Small intestine (tissue), 7 donors: ENCODE data around the gene EGFLAM. TPM values are rescaled to one million over a fixed set of nuclear protein-coding genes. Genes with fewer than 3 reads are reported as not detected.

Source experiments
- DNase-seq, 2 donors: peaks; one replicate each; pipeline versions ENCODE4 v3.0.0 to v3.0.0-alpha.2; 2013
- FAIRE-seq: peaks from 2 replicates; lab custom pipeline; 2012; peaks lifted over from hg19 to GRCh38; lab: Jason Lieb, UNC
- H3K27ac ChIP-seq, 3 donors: one replicate each; pipeline ENCODE4 v1.5.1; 2013; ENCODE audit warnings: low read length in 2 of 3, mild to moderate bottlenecking in 2 of 3, control low read depth in 1 of 3, inconsistent platforms in 1 of 3, low read depth in 1 of 3, moderate library complexity in 1 of 3
- H3K27me3 ChIP-seq, 3 donors: one replicate each; pipeline ENCODE4 v1.6.1; 2013; ENCODE audit warnings: low read length in 3 of 3, inconsistent platforms in 1 of 3; ENCODE audit not compliant: control insufficient read depth in 3 of 3, insufficient read depth in 3 of 3
- H3K36me3 ChIP-seq, 3 donors: one replicate each; pipeline ENCODE4 v1.6.1; 2013; ENCODE audit warnings: low read length in 3 of 3, inconsistent platforms in 1 of 3, low read depth in 1 of 3, mild to moderate bottlenecking in 1 of 3, moderate library complexity in 1 of 3; ENCODE audit not compliant: control insufficient read depth in 3 of 3, insufficient read depth in 2 of 3
- H3K4me1 ChIP-seq, 3 donors: one replicate each; pipeline ENCODE4 v1.6.1; 2013; ENCODE audit warnings: low read length in 2 of 3, inconsistent platforms in 1 of 3, low read depth in 1 of 3, mild to moderate bottlenecking in 1 of 3, moderate library complexity in 1 of 3; ENCODE audit not compliant: control insufficient read depth in 3 of 3, insufficient read depth in 2 of 3
- H3K4me3 ChIP-seq, 3 donors: one replicate each; pipeline ENCODE4 v1.5.1; 2013; ENCODE audit warnings: low read length in 3 of 3, control low read depth in 1 of 3, inconsistent platforms in 1 of 3, low read depth in 1 of 3, mild to moderate bottlenecking in 1 of 3, moderate library complexity in 1 of 3
- H3K9me3 ChIP-seq, 2 donors: one replicate each; pipeline ENCODE4 v1.6.1; 2013; ENCODE audit warnings: low read depth in 1 of 2, low read length in 1 of 2; ENCODE audit not compliant: control insufficient read depth in 2 of 2, insufficient read depth in 1 of 2
- whole genome bisulfite sequencing, 3 donors: extraction: QIAGEN DNeasy Blood & Tissue Kit; methylation state at CpG; one replicate each; pipeline ENCODE4 v1.1.7; 2013; 5-methylcytosine and 5-hydroxymethylcytosine counted together
- polyA plus RNA-seq, 4 donors: library from polyadenylated mRNA; stranded (reverse) in 3 of 4; unstranded in 1 of 4; fragments of 200-250 nt in 3 of 4; fragments of 120-200 nt in 1 of 4; gene quantifications; one replicate each; pipeline versions ENCODE4 v1.2.1 to v1.2.3, GENCODE V29; 2013
- donor health status: healthy with polysubstance abuse.
- donor health status: control.
- donor health status: control.
- donor health status: Bipolar disorder and iron deficiency.
- donor health status: healthy.

The EGFLAM gene
- polyA plus RNA-seq, 4 donors, result 0.54 to 1.9 (median 1.7) TPM; not detected in 1

DNA sequence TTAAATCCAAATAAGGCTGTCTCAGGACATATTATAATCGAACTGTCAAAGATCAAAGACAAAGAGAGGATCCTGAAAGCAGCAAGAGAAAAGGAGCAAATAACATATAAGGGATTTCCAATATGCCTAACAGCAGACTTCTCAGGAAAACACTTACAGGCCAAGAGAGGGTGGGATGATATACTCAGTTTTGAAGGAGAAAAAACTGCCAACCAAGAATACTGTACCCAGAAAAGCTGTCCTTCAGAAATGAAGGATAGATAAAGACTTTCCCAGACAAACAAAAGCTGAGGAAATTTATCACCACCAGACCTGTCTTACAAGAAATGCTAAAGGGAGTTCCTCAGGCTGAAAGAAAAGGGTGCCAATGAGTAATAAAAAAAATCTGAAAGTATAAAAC, 16.0 kb downstream of the EGFLAM start:
- no peaks in the 10 kb centered on the region for H3K4me1 ChIP-seq
- FAIRE-seq (no peak), DNase-seq (no peak)
- no peak overlapping the region for H3K27ac ChIP-seq
- no peaks in the 10 kb centered on the region for H3K36me3 ChIP-seq
- no peaks in the 10 kb centered on the region for H3K27me3 ChIP-seq
- 39 to 75% (median 42%) methylated on average over 1 of the region's 1 CpG for WGBS, 3 donors
- H3K4me3 ChIP-seq, result no peak overlapping the region
- H3K9me3 ChIP-seq, result peaks cover 0 to 8% of the 10 kb centered on the region in 2 donors

DNA sequence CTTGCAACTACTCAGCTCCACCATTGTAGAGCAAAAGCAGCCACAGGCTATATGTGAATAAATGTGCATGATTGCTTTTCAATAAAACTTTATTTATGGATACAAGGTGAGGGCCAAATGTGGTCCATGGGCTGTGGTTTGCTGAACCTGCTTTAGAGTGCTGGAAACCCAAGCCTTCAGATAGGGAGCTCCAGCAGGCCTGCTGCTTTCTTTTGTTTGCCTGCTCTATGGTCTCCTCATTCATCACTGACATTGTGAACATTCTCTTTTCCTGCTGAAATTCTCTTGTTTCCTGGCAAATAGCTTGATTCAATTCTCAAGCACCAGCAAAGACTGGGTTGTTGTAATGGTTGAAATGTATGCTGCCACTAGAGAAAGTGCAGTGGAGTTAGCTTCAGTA, 26.0 kb downstream of the EGFLAM start:
- Histone ChIP-seq H3K27me3 (no peaks in the 10 kb centered on the region), H3K27ac (no peak overlapping the region), H3K9me3 (no peaks in the 10 kb centered on the region), H3K4me3 (no peak overlapping the region), H3K36me3 (no peaks in the 10 kb centered on the region), H3K4me1 (no peaks in the 10 kb centered on the region)
- FAIRE-seq (no peak), DNase-seq (no peak)

DNA sequence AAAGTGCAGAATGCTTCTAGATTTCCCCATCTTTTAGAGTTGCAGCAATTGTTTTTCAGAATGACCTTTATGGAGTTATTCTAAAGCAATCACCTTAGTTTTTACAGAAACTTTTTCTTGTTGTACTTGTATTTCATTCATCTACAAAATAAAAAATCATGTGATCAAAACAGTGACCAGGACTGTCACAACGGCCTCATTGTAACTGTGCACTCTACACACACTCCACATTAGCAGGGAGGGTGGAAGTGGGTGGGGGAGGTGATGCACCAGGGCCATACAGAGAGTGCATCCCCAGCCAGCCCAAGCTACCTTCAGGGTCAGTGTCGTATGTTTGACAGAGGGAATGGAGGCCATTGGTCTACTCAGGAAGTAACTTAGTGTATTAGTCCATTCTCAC, 26.9 kb downstream of the EGFLAM start:
- DNase-seq (no peak), FAIRE-seq (no peak)
- WGBS, 3 donors, result 55 to 62% (median 57%) methylated on average over 2 of the region's 2 CpGs
- no peaks in the 10 kb centered on the region for H3K27me3 ChIP-seq
- H3K36me3 ChIP-seq, result no peaks in the 10 kb centered on the region
- no peak overlapping the region for H3K4me3 ChIP-seq
- no peaks in the 10 kb centered on the region for H3K4me1 ChIP-seq
- H3K9me3 ChIP-seq, result no peaks in the 10 kb centered on the region
- no peak overlapping the region for H3K27ac ChIP-seq

DNA sequence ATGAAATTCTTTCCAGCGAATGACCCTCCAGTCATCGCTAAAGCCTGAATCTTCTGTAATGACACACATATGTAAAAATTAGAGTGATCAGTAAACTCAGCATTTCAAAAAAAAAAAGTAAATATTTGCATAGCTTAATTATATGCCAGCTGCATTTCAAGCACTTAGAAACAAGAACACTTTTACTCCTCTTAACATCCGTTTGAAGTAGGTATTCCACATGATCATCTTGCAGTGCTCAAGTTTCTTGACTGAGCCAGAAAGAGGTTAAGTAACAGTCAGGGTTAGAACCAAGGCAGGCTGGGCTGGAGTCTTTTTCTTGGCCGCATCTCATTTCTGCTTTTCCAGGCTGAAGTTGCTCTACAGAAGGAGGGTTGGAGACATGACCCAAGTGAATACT, 27.6 kb downstream of the EGFLAM start:
- Histone ChIP-seq H3K27ac (no peak overlapping the region), H3K27me3 (no peaks in the 10 kb centered on the region), H3K9me3 (no peaks in the 10 kb centered on the region), H3K4me1 (no peaks in the 10 kb centered on the region), H3K36me3 (no peaks in the 10 kb centered on the region), H3K4me3 (no peak overlapping the region)
- no peak for FAIRE-seq
- no peak for DNase-seq
- 75 to 81% (median 79%) methylated on average over 4 of the region's 4 CpGs for WGBS, 3 donors

DNA sequence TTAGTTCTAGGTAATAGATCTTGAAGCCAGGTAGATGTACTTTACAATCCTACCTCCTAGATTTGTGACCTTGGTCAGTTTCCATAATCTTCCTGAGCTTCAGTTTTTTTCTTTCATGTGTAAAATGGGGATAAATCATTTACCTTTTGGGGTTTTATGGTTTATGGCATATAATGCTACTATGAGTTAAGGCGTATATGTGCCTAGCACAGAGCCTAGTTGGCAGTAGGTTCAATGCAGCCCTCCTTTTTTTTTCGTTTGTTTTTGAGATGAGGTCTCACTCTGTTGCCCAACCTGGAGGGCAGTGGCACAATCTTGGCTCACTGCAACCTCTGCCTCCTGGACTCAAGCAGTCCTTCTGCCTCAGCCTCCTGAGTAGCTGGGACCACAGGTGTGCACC, 28.8 kb downstream of the EGFLAM start:
- no peaks in the 10 kb centered on the region for H3K9me3 ChIP-seq
- DNase-seq (no peak), FAIRE-seq (no peak)
- H3K27ac ChIP-seq, result no peak overlapping the region
- 70 to 80% (median 73%) methylated on average over 2 of the region's 2 CpGs for WGBS, 3 donors
- H3K4me1 ChIP-seq, result no peaks in the 10 kb centered on the region
- H3K36me3 ChIP-seq, result no peaks in the 10 kb centered on the region
- no peak overlapping the region for H3K4me3 ChIP-seq
- H3K27me3 ChIP-seq, result no peaks in the 10 kb centered on the region

DNA sequence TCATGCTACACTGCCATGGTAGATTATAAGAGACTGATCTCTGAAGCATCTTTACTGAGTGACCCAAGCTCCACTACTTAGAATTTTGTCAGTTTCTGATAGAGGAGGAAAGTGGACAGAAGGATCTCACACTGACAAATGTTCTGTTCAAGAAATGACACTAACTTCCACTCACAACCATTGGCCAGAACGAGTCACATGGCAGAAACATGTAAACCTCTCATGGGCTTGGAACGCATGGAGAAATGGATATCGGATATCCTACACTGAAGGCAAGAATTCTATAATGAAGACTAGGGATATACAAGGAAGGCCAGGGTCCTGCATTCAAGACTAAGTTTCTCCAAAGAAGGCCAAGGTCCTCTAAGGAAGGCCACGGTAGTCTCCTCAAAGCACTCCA, 31.1 kb downstream of the EGFLAM start:
- Histone ChIP-seq H3K9me3 (no peaks in the 10 kb centered on the region), H3K36me3 (no peaks in the 10 kb centered on the region), H3K4me1 (no peaks in the 10 kb centered on the region), H3K27me3 (no peaks in the 10 kb centered on the region), H3K27ac (no peak overlapping the region), H3K4me3 (no peak overlapping the region)
- DNase-seq (no peak), FAIRE-seq (no peak)
- WGBS, 3 donors, result 71 to 88% (median 74%) methylated on average over 4 of the region's 4 CpGs

DNA sequence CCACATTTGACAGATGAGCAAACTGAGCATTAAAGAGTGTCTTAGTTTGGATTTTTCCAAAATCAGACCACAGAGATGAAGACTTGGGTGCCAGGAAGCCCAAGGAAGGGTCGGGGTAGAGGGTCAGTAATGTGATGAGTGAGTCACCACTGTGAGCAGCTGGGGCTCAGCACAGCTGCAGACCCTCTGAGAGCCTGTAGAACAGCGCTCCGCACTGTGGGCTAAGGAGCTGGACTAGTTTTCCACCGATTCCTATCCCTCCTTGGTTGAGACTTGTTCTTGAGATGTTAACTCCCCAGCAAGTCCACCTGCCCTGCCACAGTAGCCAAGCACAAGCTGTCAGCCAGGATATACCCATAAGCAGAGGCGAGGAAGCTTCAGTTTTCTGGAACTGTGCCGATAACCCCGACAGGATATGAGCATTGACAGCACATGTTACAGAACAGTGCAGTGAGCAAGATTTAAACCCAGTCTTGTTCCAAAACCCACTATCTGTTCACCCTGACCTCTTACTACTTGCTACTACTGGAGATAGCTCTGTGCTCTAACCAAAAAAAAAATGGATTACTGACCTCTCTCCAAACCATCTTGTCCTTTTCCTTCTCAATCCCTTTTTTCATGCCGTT, 31.8 kb downstream of the EGFLAM start:
- 72 to 83% (median 77%) methylated on average over 8 of the region's 8 CpGs for WGBS, 3 donors
- no peaks in the 10 kb centered on the region for H3K9me3 ChIP-seq
- H3K27me3 ChIP-seq, result no peaks in the 10 kb centered on the region
- no peak overlapping the region for H3K4me3 ChIP-seq
- H3K36me3 ChIP-seq, result no peaks in the 10 kb centered on the region
- H3K4me1 ChIP-seq, result no peaks in the 10 kb centered on the region
- DNase-seq (no peak), FAIRE-seq (no peak)
- no peak overlapping the region for H3K27ac ChIP-seq

DNA sequence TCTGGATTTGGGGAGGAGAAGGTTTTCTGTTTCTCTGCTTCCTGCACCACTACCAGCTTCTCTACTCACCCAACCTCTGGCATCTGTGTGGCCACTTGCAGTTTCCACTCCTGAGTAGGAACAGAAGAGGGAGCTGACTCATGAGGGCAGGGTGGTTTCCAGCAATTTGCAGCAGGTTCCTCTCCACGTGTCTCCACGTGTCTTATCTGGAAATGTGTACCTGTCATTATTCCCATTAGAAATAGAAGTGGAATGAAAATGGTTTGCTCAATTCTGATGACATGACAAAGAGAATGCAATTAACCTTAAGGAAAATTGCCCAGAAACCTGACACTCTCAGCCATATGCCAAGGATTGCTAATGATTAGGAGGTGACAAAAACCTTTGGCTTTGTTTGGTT, 33.0 kb downstream of the EGFLAM start:
- FAIRE-seq, result no peak
- H3K4me1 ChIP-seq, result no peaks in the 10 kb centered on the region
- 28 to 55% (median 31%) methylated on average over 2 of the region's 2 CpGs for WGBS, 3 donors
- H3K36me3 ChIP-seq, result no peaks in the 10 kb centered on the region
- H3K27me3 ChIP-seq, result no peaks in the 10 kb centered on the region
- no peaks in the 10 kb centered on the region for H3K9me3 ChIP-seq
- DNase-seq, result no peak
- H3K27ac ChIP-seq, result no peak overlapping the region
- H3K4me3 ChIP-seq, result no peak overlapping the region

DNA sequence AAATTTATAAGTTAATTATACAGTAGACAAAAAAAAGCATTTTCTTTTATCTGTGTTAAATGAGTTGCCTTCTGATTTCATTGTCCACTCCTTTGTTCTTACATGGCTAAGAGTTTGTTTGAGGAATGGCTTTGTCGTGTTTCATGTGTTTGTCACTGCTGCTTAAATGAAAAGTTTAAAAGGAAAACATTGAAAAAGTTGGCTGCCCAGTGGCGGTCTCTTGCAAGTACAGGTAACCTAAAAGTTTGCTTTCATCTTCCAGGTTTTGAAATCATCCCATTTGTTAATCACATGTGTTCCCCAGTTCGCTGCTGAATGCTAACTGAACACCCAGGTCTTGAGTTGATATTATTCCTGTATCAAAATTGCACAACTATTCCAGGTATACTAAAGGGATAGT, 33.9 kb downstream of the EGFLAM start:
- no peaks in the 10 kb centered on the region for H3K9me3 ChIP-seq
- no peaks in the 10 kb centered on the region for H3K27me3 ChIP-seq
- no peak overlapping the region for H3K27ac ChIP-seq
- H3K36me3 ChIP-seq, result no peaks in the 10 kb centered on the region
- WGBS, 3 donors, result 58 to 81% (median 59%) methylated on average over 3 of the region's 3 CpGs
- no peak overlapping the region for H3K4me3 ChIP-seq
- DNase-seq, result no peak
- no peaks in the 10 kb centered on the region for H3K4me1 ChIP-seq
- FAIRE-seq, result no peak
